Measurements from ENCODE around the gene ELF1.

DNA sequence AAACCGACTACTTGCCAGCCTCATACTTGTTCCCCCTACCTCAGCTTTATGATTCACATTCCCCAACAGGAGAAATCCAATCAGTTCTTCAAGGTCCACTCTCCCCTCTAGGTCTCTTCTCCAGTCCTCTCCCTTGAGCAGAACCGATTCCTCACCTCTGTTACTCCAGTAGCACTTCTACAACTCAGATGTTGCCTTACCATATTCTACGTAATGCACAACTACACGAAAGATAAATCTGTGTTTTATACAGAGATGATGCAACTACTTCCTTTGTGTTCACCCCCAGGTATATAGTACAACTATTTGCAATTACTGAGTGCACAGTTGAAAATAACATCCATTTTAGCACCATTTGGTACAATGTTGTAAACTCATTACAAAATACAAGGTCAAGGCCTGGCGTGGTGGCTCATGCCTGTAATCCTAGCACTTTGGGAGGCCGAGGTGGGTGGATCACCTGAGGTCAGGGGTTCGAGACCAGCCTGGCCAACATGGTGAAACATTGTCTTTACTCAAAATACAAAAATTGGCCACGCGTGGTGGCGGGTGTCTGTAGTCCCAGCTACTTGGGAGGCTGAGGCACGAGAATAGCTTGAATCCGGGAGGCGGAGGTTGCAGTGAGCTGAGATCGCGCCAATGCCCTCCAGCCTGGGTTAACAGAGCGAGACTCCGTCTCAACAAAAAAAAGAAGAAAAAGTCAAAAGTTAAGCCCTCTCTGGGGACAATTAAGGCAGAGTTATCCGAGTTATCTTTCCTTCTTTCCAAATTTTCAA, 39.4 kb upstream of the ELF1 start:
- TF ChIP-seq CTCF (conservative IDR thresholded peaks at IDR 0.05 in 1 of 2, IDR thresholded peaks at IDR 0.05 in 1 of 2; ENCODE audit: extremely low read depth in 1 of 2, insufficient read depth in 1 of 2, low read depth in 1 of 2, low read length in 2 of 2), result no peak
- TF ChIP-seq EZH2 (IDR thresholded peaks at IDR 0.05; ENCODE audit: borderline replicate concordance, low read length), result no peak
